GM21576 (cell line): ENCODE data around the gene CFHR5.
"Not testable (repeated sequence)": the region's sequence is repeated elsewhere in the genome, so short reads cannot be mapped to it uniquely, and the experiment has no call there.

Experiments used
- ATAC-seq: cut with Tn5 transposase; IDR thresholded peaks from one replicate; pipeline ENCODE4 v1.9.1; 2021; ENCODE audit warnings: mild to moderate bottlenecking, moderate library complexity; ENCODE audit not compliant: unreplicated experiment

CFHR5 gene

DNA sequence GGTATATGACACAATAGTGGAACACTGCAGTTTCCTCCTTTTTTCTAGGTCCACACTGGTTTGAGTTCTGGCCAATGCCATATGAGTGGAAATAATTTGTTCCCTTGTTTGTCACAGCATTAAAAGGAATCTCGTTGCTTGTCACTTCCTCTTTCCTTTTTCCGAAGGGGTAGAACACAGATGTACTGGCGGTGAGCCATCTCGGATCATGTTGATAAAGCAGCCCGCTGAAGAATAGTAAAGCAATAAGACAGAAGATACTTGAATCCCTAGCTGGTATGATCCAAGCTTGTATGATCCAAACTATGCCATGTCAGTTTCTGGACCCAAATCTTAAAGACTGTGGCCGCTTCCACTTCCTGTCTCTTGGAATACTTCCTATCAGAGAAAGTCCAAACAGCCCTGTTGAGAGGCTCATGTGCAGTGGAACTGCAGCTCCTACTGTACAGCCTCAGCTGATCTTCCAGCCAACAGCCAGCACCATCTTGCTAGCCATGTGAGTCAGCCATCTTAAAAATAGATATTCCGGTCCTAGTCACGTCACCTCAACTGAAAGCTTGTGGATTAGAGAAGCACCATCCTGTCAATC, 40.3 kb downstream of the CFHR5 start:
- no peak for ATAC-seq

GRCh38 chr1:197021716-197022115, 44.4 kb downstream of the CFHR5 start:
- no peak for ATAC-seq

- ATAC-seq: no peak
Observed at GRCh38 chr1:197024460-197024859, 47.1 kb downstream of the CFHR5 start.

DNA sequence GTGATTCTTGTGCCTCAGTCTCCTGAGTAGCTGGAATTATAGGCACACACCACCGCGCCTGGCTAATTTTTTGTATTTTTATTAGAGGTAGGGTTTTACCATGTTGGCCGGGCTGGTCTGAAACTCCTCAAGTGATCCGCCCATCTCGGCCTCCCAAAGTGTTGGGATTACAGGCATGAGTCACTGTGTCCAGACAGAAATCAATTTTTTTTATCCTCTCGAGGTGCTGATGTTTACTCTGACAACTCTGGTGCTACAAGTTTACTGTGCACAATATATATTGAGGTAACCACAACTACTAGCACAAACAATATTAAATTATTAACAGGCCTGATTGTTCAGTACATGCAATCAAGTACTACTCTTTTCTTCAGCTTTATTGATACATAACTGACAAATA, 50.0 kb downstream of the CFHR5 start:
- ATAC-seq: no peak

- no peak for ATAC-seq
Observed at GRCh38 chr1:197029749-197030148, 52.4 kb downstream of the CFHR5 start.

DNA sequence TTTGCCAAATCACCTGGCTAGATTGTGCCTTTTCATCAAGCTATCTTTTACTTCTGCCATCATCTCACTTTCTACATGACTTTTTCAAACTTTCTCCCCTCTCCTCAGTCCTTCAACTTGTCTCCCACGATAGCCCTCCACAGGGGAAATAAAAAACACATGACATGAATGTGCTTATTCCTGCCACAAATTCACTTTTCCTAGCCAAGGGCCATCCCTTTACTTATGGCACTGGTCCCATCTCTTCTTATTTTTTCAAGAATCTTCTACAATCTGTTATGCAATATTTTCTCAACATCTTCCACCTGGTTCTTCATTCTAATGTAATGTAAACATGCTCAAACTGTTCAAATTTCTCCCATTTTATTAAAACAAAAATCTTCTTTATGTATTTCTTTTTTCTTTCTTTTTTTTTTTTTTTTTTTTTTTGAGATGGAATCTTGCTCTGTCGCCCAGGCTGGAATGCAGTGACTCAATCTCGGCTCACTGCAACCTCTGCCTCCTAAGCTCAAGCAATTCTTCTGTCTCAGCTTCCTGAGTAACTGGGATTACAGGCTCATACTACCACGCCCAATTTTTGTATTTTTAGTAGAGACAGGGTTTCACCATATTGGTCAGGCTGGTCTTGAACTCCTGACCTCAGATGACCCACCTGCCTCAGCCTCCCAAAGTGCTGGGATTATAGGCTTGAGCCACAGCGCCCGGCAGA, 57.4 kb downstream of the CFHR5 start:
- not testable (repeated sequence) for ATAC-seq

DNA sequence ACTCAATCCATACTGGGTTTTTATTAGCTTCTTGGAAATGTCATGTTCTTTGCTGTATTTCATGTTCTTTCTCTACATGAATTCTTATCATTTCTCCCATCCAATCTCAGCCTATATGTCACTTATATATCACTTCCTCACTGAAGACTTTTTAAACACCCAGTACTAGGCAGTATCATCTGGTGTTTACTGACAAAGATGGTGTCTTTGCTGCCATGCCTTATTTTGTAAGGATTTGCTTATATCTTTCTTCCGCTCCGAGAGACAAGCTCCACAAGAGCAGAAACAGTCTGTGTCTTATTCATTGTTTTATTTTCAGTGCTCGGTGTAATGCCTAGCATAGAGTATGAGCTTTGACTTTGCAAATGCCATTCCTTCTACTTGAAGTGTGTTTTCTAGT, 59.5 kb downstream of the CFHR5 start:
- no peak for ATAC-seq

DNA sequence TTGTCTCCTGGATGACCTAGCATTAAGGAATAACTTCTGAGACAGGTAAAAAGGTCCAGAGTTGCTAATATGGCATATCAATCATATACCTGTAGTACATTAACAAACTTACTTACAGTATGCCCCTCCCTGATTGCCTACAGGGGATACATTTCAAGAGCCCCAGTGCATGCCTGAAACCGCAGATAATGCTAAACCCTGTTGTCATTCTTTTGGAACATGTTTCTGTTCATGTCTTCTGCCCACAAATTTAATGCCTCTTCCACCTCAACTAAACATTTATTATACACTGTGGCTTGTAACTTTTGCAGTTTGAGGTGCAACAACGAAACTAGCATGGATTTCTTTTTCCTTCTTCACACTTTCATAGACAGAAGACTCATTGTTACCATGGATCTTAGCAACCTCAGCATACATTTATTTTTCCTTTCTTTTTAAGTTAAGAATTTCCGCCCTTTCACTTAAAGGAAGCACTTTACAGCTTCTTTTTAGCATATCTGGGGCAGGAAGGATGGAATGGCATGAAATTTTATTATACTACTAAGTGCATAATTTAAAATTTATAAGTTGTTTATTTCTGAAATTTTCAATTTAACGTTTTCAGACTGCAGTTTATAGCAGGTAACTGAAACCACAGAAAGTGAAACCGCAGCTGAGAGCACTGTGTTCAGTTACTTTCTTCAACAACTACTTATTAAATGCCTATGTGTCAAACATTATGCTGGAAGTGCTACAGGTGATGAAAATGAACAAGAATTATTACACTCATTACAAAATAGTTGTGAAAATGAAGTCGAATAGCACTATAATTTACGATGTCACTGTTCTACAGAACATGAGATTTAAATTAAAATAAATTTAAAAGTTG, 64.4 kb downstream of the CFHR5 start:
- peak; percentile 84 for ATAC-seq

DNA sequence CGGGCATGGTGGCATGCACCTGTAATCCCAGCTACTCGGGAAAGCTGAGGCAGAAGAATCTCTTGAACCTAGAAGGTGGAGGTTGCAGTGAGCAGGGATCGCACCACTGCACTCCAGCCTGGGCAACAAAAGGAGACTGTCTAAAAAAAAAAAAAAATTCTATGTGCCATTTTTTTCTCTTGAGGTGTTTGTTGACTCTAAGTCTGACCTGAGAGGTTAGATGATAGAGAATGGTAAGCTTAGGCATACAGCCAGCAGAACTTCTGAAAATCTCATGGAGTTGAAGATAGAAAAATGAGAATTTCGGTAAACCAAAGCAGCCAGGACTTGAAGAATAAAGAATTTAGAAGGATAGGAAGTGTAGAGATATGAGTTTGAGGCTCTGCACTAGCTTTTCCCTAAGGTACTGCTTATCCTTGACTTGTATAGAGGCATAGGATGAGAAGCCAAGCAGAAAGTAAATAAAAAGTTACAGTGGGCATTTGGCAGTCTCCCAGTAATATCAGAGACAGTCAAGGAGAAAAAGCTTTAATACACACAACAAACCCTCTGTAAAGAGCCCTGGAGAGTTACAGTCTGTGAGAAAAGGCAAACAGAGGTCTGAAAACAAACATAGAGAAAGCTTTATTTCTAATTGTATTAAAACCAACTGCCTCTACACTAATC, 65.5 kb downstream of the CFHR5 start:
- ATAC-seq: no peak

DNA sequence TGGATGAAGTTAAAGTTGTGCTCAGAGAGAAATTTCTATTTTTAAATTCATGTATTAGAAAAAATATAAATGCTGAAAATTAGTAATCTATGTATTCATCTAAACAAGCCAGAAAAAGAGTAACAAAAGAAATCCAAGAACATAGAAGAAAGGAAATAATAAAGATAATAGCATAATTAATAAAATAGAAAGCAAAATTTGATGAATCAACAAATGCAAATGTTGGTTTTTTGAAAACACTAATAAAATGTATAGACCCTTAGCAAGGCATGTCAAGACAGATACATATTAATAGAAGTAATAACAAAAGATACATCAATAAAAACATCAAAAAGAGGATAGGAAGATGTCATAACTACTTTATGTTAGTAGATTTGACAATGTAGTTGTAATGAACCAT, 71.7 kb downstream of the CFHR5 start:
- ATAC-seq: no peak
